Activated CD4-positive, alpha-beta T cell treated with anti-CD3 and anti-CD28 coated beads, Interleukin-2, Interleukin-4, amounts not matched to agents 100 ng/mL and 50 ng/mL, durations not matched to agents 16 hours and 8 hours (primary cell): ENCODE measurements around the gene NPEPPS.
A peak's percentile ranks its signal among the peaks of the same experiment; 100 is the strongest.
"Not testable (repeated sequence)": the region's sequence is repeated elsewhere in the genome, so short reads cannot be mapped to it uniquely, and the experiment has no call there.

Experiments used
- DNase-seq: peaks from one replicate; pipeline ENCODE4 v3.0.0-alpha.2; 2020; ENCODE audit warnings: low spot score

NPEPPS gene

DNA sequence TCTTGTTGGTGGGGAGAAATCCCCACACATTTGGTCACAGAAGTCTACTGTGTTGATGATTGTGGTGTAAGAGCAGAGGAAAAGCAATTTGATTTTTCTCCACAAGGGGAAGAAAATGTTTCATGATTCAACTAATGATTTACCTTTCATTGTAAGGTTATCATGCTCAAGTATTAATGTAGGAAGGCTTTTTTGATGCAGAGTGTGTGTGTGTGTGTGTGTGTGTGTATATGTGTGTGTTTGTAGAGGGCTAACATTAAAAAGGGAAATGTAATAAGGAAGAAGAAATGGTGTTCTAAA lies 31.4 kb downstream of the NPEPPS start:
- DNase-seq, result not testable (repeated sequence)

DNA sequence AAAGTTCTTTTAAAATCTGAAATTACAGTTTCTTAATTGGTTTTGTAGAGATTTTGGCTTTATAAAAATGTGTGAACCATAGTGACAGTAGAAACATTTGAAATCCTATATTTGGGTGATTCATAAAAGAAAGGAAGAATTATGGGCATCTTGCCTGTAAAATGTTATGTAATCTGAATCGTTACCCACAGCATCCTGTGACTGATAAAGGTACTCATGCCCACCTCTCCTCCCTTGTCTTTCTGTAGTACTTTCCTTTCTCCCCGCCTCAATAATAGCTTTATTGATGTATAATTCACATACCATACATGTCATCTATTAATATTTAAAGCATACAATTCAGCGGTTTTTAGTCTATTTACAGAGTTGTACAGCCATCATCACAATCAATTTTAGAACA lies 36.4 kb downstream of the NPEPPS start:
- peak; percentile 14 for DNase-seq

DNA sequence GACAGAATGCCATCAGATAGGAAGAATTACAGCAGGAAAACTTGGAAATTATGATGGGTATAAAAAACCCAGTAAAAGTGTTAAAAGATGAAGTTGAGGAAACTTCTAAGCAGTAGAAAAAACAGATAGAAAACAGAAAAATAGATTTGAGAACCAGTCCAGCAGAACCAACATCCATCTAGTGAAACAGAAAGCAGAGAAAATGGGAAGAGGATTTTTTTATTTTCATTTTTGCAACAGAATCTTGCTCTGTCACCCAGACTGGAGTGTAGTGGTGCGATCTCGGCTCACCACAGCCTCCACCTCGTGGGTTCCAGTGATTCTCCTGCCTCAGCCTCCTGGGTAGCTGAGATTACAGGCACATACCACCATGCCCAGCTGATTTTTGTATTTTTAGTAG lies 41.7 kb downstream of the NPEPPS start:
- DNase-seq, result not testable (repeated sequence)

DNA sequence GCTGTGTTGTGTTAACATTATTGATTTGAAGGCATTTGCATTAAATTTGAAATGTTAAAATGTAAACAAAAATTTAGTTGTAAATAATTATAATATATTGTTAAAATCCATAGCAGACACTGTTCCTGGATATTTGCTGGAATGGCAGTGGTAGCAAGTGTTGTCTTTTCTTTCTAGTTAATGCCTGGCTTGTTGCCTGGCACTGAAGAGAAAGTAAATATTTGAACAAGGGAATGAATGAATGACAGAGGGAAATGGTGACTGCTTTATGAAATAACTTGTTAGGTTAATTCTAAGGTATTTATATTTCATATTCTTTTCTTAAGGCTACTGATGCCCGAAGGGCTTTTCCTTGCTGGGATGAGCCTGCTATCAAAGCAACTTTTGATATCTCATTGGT lies 51.5 kb downstream of the NPEPPS start:
- not testable (repeated sequence) for DNase-seq

DNA sequence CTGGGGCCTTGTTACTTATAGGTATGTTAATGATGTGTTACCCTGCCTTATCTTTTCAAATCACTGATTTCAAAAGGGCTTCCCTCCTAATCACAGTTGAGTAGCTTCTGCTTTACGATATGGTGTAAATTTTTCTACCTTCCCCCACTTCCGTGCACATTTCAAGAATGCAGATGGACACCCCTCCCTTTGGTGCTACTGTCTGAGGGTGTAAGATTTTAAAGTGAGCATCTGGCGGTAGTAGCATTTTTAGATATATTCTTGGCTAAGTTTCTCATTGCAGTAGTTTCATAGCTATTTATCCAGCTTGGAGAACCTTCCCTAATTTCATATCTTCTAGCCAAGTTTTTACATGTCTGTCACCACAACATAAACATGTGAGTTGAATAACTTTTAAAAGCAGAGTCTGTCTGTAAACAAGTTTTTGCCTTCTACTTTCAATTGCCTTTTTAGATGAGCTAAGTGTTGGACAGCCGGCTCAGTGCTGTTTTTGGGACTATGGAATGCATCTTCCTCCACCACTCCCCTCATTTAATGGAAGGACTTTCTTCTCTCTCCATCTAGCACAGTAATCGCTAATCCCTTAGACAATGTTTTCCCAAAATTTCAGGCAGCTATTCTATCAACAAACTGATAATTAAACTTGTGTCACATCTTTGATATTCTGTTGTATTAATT lies 55.6 kb downstream of the NPEPPS start:
- DNase-seq, result not testable (repeated sequence)

DNA sequence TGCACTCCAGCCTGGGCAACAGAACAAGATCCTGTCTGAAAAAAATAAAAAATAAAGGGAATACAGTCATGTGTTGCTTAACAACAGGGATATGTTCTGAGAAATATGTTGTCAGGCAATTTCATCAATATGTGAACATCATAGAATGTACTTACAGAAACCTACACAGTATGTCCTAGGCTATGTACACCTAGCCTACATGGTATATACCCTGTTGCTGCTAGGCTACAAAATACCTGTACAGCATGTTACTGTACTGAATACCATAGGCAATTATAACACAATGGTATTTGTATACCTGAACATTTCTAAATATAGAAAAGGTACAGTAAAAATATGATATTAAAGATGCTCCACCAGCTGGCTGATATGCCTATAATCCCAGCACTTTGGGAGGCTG lies 62.6 kb downstream of the NPEPPS start:
- DNase-seq, result not testable (repeated sequence)

DNA sequence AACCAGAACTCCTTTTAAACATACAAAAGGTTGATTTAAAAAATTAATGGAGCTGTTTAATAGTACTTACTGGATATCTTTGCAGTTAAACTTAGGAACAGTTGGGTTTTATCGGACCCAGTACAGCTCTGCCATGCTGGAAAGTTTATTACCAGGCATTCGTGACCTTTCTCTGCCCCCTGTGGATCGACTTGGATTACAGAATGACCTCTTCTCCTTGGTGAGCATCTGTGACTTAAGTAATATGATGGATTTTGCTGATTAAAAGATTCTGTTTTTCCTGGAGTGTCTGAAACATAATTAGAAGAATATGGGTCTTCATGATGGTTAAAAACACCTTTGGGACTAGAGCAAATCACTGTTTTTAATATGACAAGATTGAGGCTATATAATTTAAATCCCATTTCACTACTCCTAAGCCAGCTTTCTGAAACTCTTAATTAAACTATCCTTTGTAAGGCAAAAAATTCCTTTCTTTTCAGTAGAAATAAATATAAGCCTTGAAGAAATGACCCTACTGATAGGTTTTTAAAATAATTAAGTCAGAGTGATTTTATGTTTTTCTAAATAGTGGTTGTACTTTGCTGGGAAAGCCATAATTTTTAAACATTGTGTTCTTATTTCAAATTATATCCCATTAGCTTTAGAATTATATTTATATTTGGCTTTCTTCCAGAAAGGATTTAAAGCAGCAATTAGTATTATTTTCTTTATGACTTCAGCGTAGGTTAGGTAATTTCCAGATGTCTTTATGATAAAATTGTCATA lies 73.1 kb downstream of the NPEPPS start:
- DNase-seq, result no peak

DNA sequence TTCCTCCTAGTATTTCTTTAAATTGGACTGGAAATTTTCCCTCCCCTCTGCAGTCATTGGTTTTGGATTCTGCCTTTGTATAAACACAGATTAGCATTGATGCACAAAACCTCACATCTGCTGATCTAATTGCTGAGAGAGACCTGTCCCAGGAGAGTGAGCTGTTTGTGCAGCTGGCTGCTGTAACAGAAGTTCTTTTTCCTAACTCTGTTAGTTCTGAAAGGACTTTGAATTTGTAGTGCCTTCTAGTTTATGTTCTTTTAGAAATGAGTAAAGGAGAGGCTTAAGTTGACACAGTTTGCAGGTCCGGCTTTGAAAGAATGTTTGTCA lies 73.7 kb downstream of the NPEPPS start:
- DNase-seq, result no peak

DNA sequence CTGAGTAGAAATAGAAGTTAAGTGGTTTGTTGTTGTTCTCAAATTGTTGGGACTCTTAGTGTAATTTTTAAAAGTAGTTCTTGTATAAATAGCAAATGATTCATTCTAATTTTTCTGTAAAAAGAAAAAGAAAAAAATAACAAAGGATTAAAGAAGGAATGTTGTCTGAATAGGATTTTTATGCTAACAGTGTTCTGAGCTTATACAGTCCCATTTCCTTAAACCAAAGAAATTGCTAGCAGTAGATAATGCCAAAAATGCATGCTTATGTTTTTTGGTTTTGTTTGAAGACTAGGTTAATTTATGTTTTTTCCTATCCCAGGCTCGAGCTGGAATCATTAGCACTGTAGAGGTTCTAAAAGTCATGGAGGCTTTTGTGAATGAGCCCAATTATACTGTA lies 74.1 kb downstream of the NPEPPS start:
- DNase-seq, result no peak

DNA sequence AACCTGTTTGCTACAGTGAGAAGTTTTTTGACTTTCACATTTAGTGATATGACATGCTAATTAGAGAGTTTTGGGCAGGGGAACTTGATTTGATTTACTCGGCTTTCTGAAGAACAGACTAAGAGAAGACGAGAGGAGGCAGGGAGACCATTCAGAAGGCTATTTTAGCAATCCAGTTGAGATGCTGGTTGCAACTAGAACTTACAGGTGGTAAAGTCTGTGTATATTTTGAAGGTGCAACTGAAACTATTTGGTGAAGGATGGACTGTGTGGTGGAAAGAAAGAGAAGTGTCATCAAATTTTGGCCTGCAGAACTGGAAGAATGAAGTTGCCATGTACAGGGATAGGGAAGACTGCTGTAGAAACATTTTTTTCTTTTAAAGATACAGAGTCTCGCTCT lies 76.6 kb downstream of the NPEPPS start:
- no peak for DNase-seq

DNA sequence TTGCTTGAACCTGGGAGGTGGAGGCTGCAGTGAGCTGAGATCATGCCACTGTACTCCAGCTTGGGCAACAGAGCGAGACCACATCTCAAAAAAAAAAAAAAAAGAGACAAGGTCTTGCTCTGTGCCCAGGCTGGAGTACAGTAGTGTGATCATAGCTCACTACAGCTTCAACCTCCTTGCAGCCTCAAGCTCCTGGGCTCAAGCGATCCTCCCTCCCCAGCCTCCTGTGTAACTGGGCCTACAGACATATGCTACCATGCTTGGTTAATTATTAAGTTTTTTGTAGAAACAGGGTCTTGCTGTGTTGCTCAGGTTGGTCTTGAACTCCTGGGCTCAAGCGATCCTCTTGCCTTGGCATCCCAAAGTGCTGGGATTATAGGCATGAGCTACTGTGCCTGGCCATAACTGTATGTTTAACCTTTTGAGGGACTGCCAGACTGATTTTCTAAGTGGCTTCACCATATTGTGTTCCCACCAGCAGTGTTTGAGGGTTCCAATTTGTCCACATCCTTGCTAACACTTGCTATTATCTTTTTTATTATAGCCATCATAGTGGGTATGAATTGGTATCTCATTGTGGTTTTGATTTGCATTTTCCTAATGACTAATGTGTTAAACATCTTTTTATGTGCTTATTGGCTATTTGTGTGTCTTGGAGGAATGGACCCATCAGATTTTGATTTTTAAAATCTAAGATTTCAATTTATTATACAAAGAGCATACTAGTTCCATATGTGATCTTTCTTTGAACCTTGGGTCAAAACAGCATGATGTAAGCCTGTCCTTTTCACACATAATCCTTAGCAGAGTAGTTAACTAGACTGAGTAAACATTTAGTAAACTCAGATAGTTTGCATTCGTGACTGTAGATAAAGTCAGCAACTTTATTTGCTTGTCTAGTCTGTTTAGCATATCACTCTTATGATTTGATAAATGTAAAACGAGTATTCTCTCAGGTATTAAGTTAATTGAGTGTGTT lies 80.8 kb downstream of the NPEPPS start:
- DNase-seq, result no peak

DNA sequence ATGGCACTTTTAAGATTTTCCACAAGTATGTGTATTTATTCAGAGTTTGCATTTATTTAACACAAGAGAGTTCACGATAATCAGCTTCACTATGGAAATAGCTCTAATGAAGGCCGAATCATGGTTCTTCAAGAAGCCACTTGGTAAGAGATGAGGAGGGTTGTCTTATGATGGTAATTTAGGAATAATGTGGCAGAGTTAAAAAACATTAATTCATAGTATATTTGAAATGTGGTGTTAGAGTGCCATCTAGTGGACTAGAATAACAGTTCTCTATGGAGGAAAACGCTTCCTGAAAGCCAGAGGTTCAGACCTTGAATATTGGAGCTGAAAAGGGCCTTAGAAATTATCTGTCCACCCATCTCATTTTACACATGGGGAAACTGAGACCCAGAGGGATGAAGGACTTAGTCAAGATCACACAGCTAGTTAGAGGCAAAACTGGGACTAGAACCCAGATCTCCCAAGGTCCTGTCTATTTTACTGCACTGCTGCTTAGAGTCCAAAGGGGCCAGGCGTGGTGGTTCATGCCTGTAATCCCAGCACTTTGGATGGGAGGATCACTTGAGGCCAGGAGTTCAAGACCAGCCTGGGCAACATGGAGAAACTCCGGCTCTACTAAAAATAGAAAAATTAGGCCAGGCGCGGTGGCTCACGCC lies 85.0 kb downstream of the NPEPPS start:
- peak; percentile 44 for DNase-seq

DNA sequence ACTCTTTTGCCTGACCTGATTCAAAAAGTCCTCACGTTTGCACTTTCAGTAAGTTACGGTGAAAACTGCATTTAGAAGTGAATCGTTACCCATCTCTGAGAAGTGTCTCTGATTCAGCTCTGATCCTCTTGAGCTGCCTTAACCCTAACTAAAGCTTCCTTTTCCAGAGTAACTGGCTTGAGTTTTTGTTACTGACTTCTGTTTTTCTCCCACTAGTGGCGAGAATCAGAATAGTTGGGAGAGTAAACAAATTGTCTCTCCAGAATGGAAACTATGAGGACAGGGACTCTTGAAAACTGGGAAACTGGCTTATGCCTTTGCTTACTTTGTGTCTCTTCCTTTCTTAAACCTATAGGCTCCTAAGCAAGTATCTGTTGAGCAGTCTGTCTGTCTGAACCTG lies 87.5 kb downstream of the NPEPPS start:
- DNase-seq, result no peak

DNA sequence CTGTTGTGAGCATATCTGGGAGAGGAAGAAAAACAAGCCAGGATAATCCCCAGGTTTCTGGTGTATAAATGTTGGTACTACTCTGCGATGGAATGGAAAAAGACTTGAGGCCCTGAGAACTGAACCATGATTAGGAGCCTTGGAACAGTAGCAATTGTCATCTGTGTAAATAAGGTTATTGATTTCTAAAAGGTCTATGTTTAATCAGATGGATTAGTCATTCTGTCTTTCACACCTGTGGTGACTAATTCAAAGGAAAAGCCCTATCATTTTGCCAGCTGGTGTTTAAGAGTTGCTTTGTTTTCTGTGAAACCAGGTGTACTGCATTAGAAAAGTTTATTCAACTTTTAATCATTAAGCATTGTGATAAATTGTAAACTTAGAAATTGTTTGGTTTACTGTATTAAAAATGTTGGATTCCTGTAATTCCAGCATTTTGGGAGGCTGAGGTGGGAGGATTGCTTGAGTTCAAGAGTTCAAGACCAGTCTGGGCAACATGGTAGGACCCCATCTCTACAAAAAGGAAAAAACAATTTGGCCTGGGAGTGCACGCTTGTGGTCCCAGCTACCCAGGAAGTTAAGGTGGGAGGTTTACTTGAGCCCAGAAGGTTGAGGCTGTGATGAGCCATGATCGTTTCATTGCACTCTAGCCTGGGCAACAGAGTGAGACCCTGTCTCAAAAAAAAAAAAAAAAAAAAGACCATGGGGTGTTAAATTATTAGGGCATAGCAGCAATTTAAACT lies 89.8 kb downstream of the NPEPPS start:
- DNase-seq, result peak; percentile 52

DNA sequence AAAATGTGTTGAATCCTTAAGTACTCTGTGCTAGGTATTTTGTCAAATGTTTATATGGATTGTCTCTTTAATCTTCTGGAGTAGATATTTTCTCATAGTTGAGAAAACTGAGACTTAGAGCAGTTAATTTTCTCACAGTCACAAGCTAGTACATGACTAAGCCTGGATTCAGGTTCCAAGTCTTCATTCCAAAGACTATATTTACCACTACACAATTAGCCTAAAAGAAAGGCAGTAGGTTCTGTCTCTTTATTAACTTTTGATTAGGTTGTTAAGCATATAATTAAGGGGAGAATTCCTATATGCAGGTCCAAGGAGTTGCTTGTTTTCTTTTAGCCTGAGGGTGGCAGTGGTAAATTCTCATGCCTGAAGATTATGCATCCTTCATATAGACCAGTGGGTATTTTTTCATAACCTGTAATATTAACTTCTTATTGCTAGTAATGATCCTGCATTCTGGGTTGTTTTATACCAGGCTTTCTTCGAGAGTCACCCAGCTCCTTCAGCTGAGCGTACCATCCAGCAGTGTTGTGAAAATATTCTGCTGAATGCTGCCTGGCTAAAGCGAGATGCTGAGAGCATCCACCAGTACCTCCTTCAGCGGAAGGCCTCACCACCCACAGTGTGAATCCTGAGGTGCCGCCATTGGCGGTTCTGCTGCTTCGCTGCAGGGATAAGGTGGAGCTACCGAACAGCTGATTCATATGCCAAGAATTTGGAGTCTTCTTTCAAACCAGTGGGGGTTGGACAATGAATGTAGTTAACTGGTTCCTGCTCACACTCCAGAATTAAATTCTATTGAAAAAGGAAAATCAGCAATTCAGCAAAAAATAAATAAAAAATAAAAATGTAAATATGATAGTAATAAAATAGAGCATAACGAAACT lies 90.6 kb downstream of the NPEPPS start:
- DNase-seq, result no peak

DNA sequence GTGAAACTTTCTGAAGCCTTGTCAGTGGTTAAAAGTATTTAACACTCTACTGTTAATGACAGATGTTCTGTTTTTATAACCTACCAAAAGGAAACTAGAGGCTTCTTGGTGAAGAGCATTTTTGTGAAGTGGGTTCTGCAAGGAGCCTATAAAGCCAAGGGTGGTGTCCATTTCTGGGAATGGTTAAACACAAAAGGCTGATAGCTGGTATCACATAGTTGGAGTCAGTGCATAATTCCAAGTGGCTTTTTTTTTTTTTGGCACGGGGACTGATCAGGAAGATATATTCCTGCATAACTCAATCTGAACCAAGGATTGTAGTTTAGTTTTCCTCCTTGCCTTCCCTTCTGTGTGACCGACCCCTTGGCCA lies 91.3 kb downstream of the NPEPPS start:
- DNase-seq, result no peak

DNA sequence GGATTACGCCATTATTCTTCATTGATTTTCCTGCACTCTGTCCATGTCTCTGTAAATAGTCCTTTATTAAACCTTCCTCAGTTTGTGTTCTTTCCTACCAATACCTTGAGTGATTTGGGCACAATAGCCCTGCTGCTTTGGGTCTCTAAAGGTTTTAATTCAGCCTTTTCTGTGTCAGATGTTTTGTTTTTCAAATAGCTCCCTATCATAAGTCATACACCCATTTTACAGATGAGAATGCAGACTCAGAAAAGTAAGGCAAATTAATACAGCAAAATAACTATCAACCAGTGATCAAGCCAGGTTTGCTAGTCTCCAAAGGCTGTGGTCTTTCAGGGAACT lies 93.8 kb downstream of the NPEPPS start:
- no peak for DNase-seq

DNA sequence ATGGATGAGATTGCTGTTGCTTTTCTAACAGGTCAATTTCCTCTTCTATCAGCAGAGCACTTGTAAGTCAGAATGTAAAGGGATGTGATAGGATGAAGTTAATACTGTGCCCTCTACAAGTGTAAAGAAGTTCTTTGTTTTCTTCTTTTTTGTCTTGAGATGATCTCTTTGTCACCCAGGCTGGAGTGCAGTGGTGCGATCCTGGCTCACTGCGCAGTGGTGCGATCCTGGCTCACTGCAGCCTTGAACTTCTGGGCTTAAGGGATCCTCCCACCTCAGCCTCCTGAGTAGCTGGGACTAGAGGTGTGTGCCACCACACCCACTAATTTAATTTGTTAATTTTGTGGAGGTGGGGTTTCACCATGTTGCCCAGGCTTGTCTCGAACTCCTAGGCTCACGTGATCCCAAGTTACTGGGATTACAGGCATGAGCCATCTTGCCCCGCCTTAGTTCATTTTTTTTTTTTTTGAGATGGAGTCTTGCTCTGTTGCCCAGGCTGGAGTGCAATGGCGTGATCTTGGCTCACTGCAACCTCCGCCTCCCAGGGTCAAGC lies 97.2 kb downstream of the NPEPPS start:
- no peak for DNase-seq

DNA sequence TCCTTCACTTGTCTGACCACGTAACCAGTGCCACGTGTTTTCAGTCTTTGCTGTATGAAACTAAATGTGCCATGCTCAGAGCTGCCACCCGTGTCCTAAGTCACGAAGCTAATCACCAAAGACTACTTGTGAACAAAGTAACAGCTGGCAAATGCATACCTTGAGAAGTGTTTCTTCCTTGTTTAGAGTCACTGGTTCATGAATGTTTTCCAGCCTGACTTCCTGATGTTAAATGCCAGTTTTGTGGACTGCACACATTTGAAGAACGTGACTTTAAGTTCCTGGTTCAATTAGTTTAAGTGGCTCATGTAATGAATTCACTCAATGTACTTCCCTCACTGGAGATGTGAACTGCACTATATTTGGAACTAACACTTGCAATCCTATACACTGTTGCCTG lies 98.9 kb downstream of the NPEPPS start:
- no peak for DNase-seq

DNA sequence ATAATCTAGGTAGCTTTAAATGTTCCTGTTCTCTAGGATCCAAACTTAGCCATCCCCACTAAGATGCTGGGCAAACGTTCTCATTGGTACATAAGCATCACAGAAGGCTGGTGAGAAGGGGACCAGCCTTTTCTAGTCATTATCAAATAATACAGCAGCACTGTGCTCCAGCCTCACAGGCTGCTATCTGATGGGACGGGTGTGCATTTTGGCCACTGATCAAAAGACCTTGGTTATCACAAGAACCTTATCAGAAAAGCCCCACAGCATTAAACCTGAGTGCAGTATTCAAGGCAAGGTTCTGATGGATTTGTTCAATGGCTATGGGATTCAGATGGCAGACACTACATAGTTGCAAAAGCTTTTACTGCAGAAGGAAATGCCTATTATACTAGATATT lies 99.7 kb downstream of the NPEPPS start:
- DNase-seq, result no peak

DNA sequence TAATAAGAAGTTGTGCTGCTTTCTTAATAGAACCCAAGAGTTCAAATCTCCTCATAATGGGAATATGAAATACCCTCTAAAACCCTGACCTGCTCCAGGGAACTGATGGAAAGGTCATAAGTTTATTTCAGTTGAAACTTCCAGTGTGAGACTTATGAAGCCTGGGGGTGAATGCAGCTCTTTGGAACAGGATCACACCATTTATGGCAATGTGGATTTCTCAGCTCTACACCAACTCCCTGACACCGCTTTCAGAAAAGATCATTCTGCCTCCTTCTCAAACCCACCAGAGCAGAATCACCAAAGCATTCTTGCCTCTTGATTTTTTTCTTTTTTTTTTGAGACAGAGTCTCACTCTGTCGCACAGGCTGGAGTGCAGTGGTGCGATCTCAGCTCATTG lies 102.1 kb downstream of the NPEPPS start:
- DNase-seq, result no peak
